Panc1 (cell line): Measurements from ENCODE around the gene KMT2B. TPM values are rescaled to one million over a fixed set of nuclear protein-coding genes. Genes with fewer than 3 reads are reported as not detected.
"Not testable (repeated sequence)": the region's sequence is repeated elsewhere in the genome, so short reads cannot be mapped to it uniquely, and the experiment has no call there.

ENCODE experiments used
- ATAC-seq: fragments of 200-7000 bp; cut with Tn5 transposase; 2 replicates; pipeline ENCODE4 v1.9.1; 2020; ENCODE audit warnings: mild to moderate bottlenecking, moderate library complexity
- BruUV-seq: library from RNA; stranded (reverse); fragments of 400-500 nt; replicated peaks from 2 replicates; lab custom pipeline; 2021; lab: Mats Ljungman, UMichigan
- CTCF ChIA-PET: fragments of 300-600 bp; sonication (Branson Sonifier 250); formaldehyde crosslinking; loops from one replicate; lab custom pipeline; 2022; ENCODE audit warnings: antibody characterized with exemption; lab: Charles Lee
- POLR2A ChIA-PET: fragments of 300-600 bp; sonication (Branson Sonifier 250); formaldehyde crosslinking; loops from one replicate; lab custom pipeline; 2022; ENCODE audit warnings: antibody characterized with exemption; lab: Charles Lee
- DNase-seq: peaks from one replicate; pipeline ENCODE4 v3.0.0-alpha.2; 2010; ENCODE audit warnings: low read depth, low spot score
- H3K27ac ChIP-seq: 2 replicates; pipeline ENCODE4 v1.5.1; 2011; ENCODE audit warnings: mild to moderate bottlenecking, low read length, inconsistent platforms
- H3K27me3 ChIP-seq: fragments of 200-500 bp; sonication (Bioruptor generic); 2 replicates; pipeline ENCODE4 v1.6.0; 2014; ENCODE audit warnings: low read length, inconsistent platforms; ENCODE audit not compliant: control insufficient read depth, insufficient read depth
- H3K36me3 ChIP-seq: fragments of 200-500 bp; sonication (Bioruptor generic); 2 replicates; pipeline ENCODE4 v1.5.1; 2014; ENCODE audit warnings: inconsistent platforms, mild to moderate bottlenecking, low read length, moderate library complexity; ENCODE audit not compliant: control insufficient read depth, insufficient read depth
- H3K4me1 ChIP-seq: 2 replicates; pipeline ENCODE4 v1.5.1; 2011; ENCODE audit warnings: inconsistent platforms, mild to moderate bottlenecking, low read length, moderate library complexity; ENCODE audit not compliant: control insufficient read depth, insufficient read depth
- H3K4me3 ChIP-seq, 2 experiments: 2 replicates each; pipeline ENCODE4 v1.5.1; 2011 to 2012; ENCODE audit warnings: low read depth in 2 of 2, low read length in 2 of 2, mild to moderate bottlenecking in 2 of 2, inconsistent platforms in 1 of 2, moderate library complexity in 1 of 2
- H3K9me3 ChIP-seq: fragments of 200-500 bp; sonication (Bioruptor generic); 2 replicates; pipeline ENCODE4 v1.5.1; 2014; ENCODE audit warnings: low read depth, mild to moderate bottlenecking, inconsistent platforms, low read length, moderate library complexity; ENCODE audit not compliant: control insufficient read depth, insufficient read depth
- POLR2AphosphoS5 ChIP-seq: IDR thresholded peaks from 2 replicates; pipeline ENCODE4 v1.6.1; 2012; ENCODE audit warnings: mild to moderate bottlenecking, low read depth, low read length, moderate library complexity
- REST ChIP-seq, 2 experiments: IDR thresholded peaks; 2 replicates each; pipeline ENCODE4 v1.6.1; 2011 to 2012; ENCODE audit warnings: low read depth in 2 of 2, control low read depth in 1 of 2, low read length in 1 of 2, mild to moderate bottlenecking in 1 of 2, moderate library complexity in 1 of 2; ENCODE audit not compliant: insufficient read depth in 1 of 2
- SIN3A ChIP-seq: IDR thresholded peaks from 2 replicates; pipeline ENCODE4 v1.6.1; 2012; ENCODE audit warnings: low read depth, mild to moderate bottlenecking, low read length, moderate library complexity, borderline replicate concordance; ENCODE audit not compliant: insufficient read depth
- TCF7L2 ChIP-seq: IDR thresholded peaks from 2 replicates; pipeline ENCODE4 v1.6.1; 2011; ENCODE audit warnings: mild to moderate bottlenecking, low read depth, low read length, inconsistent platforms
- in situ Hi-C: cut with HindIII; loops from 2 replicates; pipeline ENCODE4 v1.10.0; 2016; ENCODE audit warnings: low sequenced_read_pairs, low pct_unique_long_range_greater_than_20kb
- intact Hi-C: fragments of 100-400 bp; cut with micrococcal nuclease; formaldehyde crosslinking; loops from one replicate; pipeline ENCODE4 v1.10.0; 2022; ENCODE audit not compliant: unreplicated experiment
- total RNA-seq: library from RNA; stranded (reverse); gene quantifications from one replicate; pipeline ENCODE4 v1.2.1, GENCODE V29; 2021; ENCODE audit not compliant: unreplicated experiment
- TF ChIP-seq, protein P1 (sequence below): fragments of 450-650 bp; IDR thresholded peaks from 2 replicates; pipeline ENCODE4 v1.5.1; 2017; ENCODE audit warnings: mild to moderate bottlenecking

KMT2B gene
- total RNA-seq, 1 experiment from 2014 or later, result 68.8 TPM

GRCh38 chr19:35767288-35768081 is 49.7 kb downstream of the KMT2B start:
- H3K27me3 ChIP-seq, result no peaks in the 10 kb centered on the region
- H3K4me3 ChIP-seq, result no peak overlapping the region
- ChIA-PET CTCF (no interaction called here), POLR2A (interaction anchor here (0.6 kb wide), 1 partner anchor 116 kb away, joined by 6 read pairs; no protein-coding TSS in a partner anchor)
- no peaks in the 10 kb centered on the region for H3K4me1 ChIP-seq
- in situ Hi-C loops (no loop called here), intact Hi-C loops (no loop called here)
- BruUV-seq, result no TSS peak
- H3K36me3 ChIP-seq, result no peaks in the 10 kb centered on the region
- H3K9me3 ChIP-seq, result no peaks in the 10 kb centered on the region
- DNase-seq (no peak), ATAC-seq (0 out of 2 replicates have a peak, but pooled peaks have one; percentile 7)
- no peak overlapping the region for H3K27ac ChIP-seq
- TF ChIP-seq, protein P1, sequence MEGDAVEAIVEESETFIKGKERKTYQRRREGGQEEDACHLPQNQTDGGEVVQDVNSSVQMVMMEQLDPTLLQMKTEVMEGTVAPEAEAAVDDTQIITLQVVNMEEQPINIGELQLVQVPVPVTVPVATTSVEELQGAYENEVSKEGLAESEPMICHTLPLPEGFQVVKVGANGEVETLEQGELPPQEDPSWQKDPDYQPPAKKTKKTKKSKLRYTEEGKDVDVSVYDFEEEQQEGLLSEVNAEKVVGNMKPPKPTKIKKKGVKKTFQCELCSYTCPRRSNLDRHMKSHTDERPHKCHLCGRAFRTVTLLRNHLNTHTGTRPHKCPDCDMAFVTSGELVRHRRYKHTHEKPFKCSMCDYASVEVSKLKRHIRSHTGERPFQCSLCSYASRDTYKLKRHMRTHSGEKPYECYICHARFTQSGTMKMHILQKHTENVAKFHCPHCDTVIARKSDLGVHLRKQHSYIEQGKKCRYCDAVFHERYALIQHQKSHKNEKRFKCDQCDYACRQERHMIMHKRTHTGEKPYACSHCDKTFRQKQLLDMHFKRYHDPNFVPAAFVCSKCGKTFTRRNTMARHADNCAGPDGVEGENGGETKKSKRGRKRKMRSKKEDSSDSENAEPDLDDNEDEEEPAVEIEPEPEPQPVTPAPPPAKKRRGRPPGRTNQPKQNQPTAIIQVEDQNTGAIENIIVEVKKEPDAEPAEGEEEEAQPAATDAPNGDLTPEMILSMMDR, result no peak
- TF ChIP-seq SIN3A (no peak), POLR2AphosphoS5 (no peak)

GRCh38 chr19:35768082-35768421 is 50.2 kb downstream of the KMT2B start:
- ChIA-PET POLR2A (interaction anchor here (0.6 kb wide), 1 partner anchor 115 kb away, joined by 6 read pairs; no protein-coding TSS in a partner anchor), CTCF (no interaction called here)
- H3K27me3 ChIP-seq, result no peaks in the 10 kb centered on the region
- in situ Hi-C loops, result no loop called here
- H3K4me3 ChIP-seq, result no peak overlapping the region
- intact Hi-C loops, result no loop called here
- ATAC-seq (no peak), DNase-seq (no peak)
- no peak overlapping the region for H3K27ac ChIP-seq
- H3K36me3 ChIP-seq, result no peaks in the 10 kb centered on the region
- no peak for TF ChIP-seq TCF7L2
- TF ChIP-seq POLR2AphosphoS5, result no peak
- TF ChIP-seq, protein P1, result no peak
- no peak for TF ChIP-seq SIN3A
- TF ChIP-seq REST (IDR thresholded peaks at IDR 0.05; ENCODE audit: insufficient read depth in 1 of 2, low read depth in 2 of 2, low read length in 1 of 2), result no peak
- BruUV-seq, result no TSS peak
- no peaks in the 10 kb centered on the region for H3K9me3 ChIP-seq
- H3K4me1 ChIP-seq, result no peaks in the 10 kb centered on the region

DNA sequence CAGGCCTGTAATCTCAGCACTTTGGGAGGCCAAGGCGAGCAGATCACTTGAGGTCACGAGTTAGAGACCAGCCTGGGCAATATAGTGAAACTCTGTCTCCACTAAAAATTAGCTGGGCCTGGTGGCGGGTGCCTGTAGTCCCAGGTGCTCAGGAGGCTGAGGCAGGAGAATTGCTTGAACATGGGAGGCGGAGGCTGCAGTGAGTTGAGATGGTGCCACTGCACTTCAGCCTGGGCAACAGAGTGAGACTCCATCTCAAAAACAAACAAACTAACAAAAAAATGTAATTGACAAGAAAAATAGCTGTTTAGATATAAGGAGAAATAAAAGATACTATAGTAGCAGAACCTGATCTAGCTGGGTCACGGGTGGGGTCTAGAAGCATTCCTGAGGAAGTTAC is 54.6 kb downstream of the KMT2B start:
- DNase-seq, H3K27ac ChIP-seq, H3K27me3 ChIP-seq, H3K4me3 ChIP-seq, CTCF ChIA-PET, BruUV-seq, H3K9me3 ChIP-seq, H3K36me3 ChIP-seq, POLR2A ChIA-PET, intact Hi-C loops, ATAC-seq, in situ Hi-C loops: not testable (repeated sequence)
- peaks cover 11% of the 10 kb centered on the region; the same call in 1 of the 2 replicates for H3K4me1 ChIP-seq
